HG03439 (cell line): ENCODE data around the gene XCL2.

Experiments used
- ATAC-seq: cut with Tn5 transposase; IDR thresholded peaks from one replicate; pipeline ENCODE4 v1.9.1; 2021; ENCODE audit warnings: mild to moderate bottlenecking, moderate library complexity; ENCODE audit not compliant: unreplicated experiment

XCL2 gene

DNA sequence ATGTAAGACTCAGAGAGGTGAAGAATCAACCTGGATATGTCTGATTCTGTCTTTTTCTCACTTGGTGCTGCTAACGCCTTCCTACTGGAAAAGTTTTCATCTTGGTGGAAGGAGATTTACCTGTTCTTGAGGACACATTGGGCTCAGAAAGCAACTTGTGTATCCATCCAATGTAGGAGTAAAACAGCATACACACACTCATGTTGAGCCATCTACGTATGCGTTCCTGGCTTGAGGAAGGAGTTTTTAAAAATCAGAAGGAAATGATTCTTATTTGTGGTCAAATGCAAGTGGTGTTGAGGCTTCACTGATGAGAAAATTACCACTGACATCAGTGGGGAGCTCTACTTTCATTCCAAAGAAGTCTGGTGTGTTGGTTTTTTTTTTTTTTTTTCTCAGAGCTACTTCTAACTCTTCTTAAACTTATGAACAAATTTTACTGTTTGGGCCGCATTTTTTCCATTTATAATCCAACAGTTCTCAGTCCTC, 25.6 kb downstream of the XCL2 start:
- ATAC-seq = no peak

DNA sequence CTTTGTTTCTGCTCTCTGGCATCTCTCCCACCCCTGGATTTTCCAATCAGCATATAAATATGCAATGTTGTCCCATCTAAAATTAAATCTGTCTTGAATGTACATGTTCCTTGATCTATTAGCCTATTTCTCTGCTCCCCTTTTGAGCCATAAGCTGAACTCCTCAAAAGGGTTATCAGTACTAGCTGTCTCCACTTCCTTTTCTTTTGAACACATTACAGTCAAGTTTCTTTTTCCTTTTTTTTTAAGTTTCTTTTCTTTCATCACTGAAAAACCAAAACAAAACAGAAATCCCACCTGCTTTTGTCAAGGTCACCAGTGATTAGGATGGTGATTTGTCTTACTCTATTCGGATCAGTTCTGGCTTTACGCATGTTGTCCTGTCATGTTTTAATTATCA, 29.3 kb downstream of the XCL2 start:
- ATAC-seq = no peak

DNA sequence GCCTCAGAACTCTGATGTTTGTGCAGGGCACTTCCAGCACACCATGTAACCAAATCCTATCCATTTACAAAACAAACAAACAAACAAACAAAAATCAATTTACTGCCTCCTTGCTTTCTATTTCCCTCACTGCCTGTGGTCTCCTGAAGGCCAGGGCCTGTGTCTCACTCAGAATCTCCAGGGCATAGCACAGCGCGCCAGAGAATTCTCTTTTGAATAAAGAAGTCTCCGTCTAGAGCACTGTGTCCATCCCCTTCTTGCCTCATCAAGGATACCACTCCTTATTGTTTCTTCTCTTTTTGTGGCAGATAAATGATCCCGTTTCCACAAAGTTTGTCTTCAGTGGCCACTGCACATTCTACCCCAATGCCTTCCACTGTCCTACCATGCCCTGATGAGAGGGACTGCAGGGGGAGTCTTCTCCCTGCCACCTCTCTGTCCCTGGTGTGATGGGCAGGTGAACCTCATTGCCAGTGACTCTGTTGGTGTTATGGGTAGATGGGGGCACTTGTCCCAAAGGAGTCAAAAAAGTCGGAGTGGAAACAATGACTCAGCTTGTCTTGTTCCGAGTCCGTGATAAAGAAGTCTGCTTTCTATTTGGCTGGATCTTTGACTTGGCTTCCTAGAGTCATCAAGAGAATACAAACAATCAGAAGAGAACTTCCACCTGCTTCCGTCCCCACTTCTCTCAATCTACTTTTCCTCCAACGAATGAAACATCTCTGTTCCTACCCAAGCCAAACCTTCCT, 30.0 kb downstream of the XCL2 start:
- ATAC-seq = no peak

DNA sequence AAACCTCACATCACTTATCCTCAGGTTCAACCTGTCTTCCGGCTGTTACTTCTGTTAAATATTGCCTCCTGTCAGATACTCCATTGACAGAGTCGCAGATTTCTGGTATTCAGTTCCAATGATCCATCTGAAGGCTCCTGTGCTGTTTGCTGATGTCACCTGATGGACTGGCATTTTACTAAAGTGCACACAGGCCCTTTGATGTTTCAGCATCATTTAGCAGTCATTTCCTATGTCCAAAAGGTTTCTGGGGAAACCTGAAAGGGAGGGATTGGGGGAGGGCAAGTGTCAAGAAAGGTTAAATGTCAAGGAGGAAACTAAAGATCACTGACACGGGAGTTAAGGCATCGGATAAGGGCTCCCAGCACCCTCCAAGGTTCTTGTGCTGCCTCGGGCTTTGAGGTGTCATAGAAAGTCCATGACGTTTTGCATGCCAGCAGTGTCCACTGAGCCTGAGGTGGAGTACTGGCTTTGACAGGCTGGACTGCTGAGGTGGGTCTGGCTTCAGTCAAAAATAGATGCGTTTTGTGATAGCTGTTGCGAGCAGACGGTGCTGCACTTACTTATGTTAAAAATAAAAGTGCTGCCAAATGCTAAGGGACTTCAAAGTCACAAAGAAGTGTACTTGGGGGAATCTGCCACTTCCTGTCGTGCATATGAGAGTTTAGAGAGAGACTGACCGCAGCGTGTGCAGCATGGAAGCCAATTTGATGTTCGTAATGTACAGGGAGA, 30.8 kb downstream of the XCL2 start:
- no peak for ATAC-seq

DNA sequence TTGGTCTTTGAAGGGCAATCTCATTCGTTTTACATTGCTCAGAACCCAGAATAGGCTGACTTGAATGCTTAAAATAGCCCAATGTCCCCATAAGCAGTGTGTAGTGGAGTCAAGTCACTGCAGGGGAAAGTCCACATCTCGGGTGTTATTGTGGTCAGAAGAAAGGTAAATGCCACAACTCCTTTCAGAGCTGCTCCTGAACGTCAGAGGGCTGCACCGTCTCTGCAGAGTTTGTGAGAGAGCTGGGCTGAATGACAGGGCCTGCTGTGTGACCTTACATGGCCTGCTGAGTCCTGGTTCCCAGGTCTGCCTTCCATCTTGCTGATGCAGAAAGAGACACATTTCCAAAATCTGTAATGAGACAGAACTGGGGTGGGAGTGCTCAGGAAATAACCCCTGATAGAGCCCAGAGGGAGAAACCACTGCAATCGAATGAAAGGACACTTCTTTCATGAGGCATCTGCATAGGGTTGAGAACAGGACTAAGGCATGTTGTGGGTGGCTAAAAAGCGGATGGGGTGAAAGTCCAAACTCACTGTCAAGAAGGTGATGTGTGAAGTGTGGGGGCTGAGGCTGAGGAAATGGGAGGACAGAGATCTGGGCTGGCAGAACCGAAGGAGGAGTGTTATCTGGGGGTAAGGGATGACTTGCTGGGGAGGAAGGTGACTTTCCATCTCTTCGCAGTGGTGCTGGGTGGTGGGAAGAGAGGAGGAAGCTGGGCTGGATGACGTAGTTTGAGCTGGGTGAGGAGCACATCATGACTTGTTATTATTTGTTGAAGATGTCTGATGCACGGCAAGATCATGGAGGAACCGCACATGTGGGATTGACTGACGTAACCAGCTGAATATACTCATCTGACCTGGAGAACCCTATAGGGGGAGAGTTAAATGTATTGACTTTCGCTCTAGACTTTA, 33.7 kb downstream of the XCL2 start:
- peak; percentile 91 for ATAC-seq

DNA sequence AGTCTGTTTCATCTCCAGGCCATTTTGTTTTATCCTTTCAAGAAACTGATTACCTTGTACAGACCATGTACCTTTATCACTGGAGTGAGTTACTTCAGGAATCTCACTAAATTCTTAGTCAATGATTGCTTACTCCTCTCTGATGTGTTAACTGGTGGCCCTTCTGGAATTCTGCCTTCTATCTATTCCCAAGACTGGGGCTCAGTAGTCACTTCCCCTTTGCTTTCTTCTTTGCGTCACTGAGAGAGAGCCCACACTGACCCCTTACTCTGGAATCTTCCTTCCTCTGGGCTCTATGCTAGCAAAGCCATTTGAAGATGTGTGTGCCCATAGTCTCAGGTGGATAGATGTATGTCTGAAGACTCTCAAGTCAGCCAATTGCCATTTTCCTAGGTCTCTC, 34.6 kb downstream of the XCL2 start:
- no peak for ATAC-seq

DNA sequence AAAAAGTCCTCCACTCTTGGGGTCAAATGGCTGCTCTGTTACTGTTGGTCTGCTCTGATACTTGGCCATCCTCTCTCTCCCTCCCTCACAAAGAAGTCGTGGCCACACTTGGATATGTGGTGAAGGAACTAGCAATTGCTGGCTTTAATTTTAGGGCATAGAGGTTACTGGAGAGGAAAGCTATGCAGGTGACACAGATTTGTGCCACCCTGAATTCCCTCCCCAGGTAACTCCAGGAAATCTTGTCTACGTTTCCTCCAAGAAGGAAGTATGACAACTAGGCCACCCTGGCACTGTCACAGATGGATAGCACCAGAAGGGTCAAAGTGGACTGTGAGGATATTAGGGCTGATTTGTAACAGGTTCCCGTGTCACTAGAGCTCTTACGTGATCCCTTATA, 36.0 kb downstream of the XCL2 start:
- ATAC-seq = no peak

DNA sequence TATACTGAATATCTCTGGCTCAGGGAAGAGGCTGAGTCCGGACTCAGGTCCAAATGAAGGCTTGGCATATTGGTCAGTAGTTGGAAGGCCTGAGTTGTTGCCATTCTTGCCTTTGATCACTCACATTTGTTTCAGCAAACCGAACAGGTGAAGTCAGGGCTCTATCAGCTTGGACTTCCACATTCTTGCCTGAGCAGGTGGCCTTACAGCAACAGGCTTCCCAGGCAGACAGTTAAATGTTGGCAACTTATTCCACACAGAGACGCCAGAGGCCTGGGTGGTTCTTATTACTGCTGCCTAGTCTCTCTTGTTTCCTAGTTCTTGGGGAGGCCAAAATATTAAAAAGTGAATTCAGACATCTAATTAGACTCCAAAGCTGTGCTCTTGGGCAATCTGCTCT, 36.6 kb downstream of the XCL2 start:
- ATAC-seq = no peak

DNA sequence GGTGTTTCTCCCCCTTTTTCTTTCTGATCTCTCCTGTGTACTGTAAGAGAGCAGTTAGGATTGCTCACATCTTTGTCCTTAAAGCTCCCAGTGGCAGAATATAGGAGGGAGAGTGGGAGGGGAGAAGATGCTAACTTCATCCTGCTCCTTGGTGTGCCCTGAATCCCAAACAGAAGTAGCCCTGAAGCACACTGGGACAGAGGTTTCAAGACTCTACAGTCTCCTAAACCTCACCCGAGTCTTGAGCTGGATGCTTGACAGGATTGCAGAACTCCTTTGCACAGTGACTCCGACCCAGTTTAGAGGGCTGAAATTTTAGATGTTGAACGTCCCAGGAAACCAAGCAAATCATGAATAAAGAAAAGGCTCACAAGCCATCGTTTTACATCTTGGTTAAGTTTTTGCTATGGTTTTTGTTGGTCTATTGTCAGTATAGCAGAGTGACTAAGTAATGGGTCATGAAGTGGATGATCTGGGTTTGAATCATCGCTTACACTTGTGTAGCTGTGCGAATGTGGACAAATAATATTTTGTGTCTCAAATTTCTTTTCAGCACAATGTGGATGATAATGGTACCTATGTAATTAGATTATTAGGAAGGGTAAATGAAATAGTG, 37.5 kb downstream of the XCL2 start:
- no peak for ATAC-seq

DNA sequence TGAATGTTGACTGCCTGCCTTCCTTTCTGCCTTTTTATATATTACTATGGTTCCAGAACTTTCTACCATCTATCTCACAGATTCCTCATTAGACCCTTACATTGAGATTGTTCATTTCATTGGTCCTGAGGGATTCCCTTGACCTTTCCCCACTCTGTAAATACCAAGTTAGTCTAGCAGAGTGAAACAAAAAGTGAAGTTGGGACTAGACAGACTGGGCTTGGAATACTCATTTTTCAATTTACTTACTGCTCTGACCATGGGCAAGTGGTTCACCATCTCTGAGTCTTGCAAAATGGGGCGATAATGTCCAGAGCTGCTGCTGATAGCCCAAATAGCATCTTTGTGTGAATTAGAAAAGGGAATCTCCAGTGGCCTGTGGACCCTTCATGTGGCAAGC, 38.8 kb downstream of the XCL2 start:
- no peak for ATAC-seq

DNA sequence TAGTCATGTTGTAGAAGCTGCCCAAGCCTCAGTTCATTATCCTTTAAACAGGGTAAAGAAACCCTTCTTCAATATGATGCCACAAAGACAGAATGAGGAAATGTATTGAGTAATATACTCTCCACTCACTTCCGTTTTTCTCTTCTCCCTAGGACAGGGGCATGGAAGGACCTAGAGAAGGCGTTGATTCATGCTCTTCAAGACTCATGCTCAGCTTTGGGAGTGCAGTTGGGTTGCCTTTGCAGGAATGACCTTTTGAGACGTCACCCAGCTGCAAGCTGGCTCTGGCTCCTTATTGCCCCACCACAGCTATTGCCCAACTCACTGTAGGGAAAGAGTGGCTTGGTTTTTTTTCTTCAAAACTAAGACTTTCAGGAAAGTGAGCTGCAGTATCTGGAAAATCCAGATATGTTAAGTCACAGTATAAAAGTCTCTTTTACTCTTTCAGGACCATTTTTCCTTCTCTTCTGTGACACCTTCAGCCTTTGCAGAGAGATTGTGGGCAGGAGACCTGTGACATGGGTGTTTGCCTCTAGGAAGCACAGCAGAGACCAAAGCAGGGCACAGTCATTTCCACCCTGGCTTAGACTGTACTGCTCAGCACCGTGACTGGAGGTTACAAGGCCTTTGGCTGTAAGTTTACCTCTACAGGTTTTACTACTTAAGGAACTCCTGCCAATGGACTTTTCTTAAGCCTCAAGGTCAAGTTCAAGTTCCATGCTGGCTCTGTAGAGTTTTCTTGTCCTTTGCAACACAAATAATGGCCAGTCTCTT, 39.5 kb downstream of the XCL2 start:
- ATAC-seq = peak; percentile 66

DNA sequence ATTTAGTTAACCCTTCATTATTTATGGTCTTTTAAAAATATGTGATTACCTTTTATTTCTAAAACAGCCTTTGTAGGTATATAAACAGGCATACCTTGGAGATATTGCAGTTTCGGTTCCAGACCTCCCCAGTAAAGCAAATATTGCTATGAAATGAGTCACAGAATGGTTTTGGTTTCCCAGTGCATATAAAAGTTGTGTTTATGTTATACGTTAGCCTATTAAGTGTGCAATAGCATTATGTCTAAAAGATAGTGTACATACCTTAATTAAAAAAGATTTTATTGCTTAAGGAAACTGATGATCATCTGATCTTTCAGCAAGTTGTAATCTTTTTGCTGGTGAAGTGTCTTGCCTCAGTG, 44.1 kb downstream of the XCL2 start:
- ATAC-seq = no peak

DNA sequence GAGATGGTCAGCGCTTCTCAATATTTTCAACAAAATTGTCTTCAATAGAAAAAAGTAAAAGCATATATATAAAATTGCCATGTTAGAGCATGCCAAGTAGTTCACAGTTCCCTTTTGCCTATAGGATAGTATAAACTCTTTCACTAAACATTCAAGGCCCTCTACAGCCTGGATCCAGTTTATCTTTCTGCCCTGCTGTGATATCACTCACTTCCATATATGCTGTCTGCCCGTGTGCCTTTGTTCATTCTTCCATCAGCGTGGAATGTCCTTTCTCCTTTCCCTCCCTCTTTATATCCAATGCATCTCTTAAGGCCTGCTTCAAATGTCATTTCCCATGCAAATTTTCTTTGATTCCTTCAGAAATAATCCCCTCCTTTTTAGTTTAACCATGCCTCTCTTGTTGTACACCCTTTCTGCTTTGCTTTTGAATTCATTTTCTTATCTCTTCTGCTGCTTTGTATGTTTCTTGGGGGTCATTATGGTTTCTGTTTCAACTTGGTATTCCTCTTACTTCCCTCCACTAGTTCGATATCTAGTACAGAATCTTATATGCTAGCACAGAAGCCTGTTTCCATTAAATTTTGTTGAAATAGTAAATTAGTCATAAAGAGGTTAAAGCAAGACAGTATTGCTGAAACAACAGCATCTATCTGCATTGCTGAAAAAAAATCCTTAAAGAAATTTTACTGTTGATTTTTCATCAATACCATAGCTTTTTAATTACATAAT, 44.7 kb downstream of the XCL2 start:
- ATAC-seq = no peak

DNA sequence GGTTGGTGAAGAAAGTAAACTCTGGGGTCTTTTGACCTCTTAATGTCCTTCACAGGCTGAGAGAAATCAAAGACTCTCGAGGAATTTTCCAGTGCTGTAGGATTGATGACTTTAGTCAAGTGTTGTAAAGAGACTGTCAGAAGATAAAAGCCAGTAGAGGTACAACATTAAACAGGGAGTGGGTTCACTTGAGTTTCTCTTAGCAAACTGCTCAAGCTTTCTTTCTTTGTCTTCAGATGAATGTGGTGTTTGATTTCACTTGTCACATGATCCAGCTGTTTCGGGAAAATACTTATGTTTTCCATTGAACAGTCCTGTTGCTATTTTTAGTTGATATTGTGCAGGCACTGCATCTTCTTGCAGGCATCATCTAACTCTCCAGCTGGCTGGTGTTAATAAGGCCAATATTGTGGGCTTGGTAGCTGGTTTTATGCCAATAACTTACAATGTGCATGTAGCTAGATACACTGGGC, 45.6 kb downstream of the XCL2 start:
- no peak for ATAC-seq

DNA sequence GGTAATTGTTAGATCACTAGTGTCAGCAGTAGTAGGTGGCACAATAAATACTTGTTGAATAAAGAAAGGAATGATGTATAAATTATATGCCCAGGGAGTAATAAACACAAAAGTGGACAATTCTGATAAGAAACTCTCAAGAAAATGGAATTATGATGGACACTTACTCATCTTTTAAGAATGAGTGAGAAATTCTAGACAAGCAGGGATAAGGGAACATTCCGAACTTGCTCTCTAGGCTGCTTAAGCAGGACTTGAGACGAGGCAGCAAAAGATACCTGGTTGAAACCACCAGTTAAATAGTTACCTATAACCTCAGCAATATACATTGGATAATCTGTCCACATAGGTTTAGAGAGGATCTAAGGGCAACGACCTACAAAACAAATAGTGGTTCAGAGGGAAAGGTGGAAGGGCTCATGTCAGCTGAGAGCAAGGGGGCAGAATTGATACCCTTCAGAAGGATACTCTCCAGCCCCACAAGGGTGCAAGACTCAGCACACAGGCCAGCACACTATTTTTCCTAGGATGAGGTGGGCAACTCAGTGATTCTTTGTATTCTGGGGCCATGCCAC, 46.3 kb downstream of the XCL2 start:
- ATAC-seq = no peak

DNA sequence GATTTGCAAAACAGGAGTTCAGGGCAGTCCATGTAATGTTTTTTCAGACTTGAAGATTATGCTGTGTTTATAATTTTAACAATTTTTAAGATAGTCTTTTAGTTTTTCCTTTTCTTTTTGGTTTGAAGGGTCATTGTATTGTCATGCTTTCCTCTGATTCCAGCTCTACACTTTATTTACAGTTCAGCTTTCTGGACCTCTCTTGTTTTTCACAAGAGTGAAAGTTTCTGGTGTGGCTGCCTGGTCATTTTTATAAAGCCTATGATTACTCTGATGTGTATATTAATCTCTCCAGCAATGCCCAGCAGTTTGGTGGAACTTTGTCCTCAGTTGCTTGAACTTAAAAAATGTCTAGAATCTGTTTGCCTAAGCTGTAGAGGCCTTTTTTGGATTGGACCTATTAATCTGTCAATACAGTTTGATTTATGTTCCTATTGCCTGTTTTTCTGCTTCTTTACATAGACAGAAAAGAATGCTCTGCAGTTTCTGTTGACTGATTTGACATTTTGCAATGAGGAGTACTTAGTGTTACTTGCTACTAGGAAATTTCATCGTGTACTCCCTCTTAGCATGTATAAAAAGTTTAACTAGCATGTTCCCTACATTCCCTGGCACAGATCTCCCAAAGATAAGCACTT, 52.2 kb downstream of the XCL2 start:
- no peak for ATAC-seq
